Smooth muscle cell of trachea (primary cell): ENCODE results near the gene IZUMO2. TPM values are rescaled to one million over a fixed set of nuclear protein-coding genes. Genes with fewer than 3 reads are reported as not detected.

Experiments
- total RNA-seq: library from RNA; depleted of rRNA; stranded (reverse); fragments of >200 nt; gene quantifications from 2 replicates; pipeline ENCODE4 v1.2.1, GENCODE V29; 2014

Gene IZUMO2
- total RNA-seq: not detected in 2 replicates

GRCh38 chr19:50162988-50163387, at the start of gene IZUMO2:
Gene IZUMO2, minus strand, starts transcription at chr19:50163281. Its CDS starts 87 bp downstream, at chr19:50163194.

GRCh38 chr19:50203281-50204080, 40.4 kb upstream of the IZUMO2 start, which contains the start of gene MYH14:
Gene MYH14, plus strand, starts transcription at chr19:50203622. Its CDS starts 6,744 bp downstream, at chr19:50210366.

Other genes starting within 250 kb of the IZUMO2 start
- gene ATF5, start 234.1 kb downstream of the IZUMO2 start, total RNA-seq: 19.9 and 30.4 TPM in 2 replicates
- gene NUP62, start 233.8 kb downstream of the IZUMO2 start, total RNA-seq: 28.1 TPM in 2 replicates
- gene SIGLEC11, start 202.1 kb downstream of the IZUMO2 start, total RNA-seq: not detected in 2 replicates
- gene VRK3, start 137.9 kb downstream of the IZUMO2 start, total RNA-seq: 32.9 and 34.4 TPM in 2 replicates
- 5.6 and 6.0 TPM in 2 replicates for gene ZNF473, start 137.3 kb downstream of the IZUMO2 start, total RNA-seq
- gene MYH14, start 40.3 kb upstream of the IZUMO2 start, total RNA-seq: not detected in 2 replicates
- not detected in 2 replicates for gene KCNC3, start 166.1 kb upstream of the IZUMO2 start, total RNA-seq
- gene NAPSA, start 202.4 kb upstream of the IZUMO2 start, total RNA-seq: 0.29 and 0.50 TPM in 2 replicates
- 60.5 and 120 TPM in 2 replicates for gene NR1H2, start 213.2 kb upstream of the IZUMO2 start, total RNA-seq
- 18.5 and 45.8 TPM in 2 replicates for gene POLD1, start 221.1 kb upstream of the IZUMO2 start, total RNA-seq